Measurements from ENCODE around the gene TBCK.
"Not testable (repeated sequence)": the region's sequence is repeated elsewhere in the genome, so short reads cannot be mapped to it uniquely, and the experiment has no call there.

The TBCK gene

DNA sequence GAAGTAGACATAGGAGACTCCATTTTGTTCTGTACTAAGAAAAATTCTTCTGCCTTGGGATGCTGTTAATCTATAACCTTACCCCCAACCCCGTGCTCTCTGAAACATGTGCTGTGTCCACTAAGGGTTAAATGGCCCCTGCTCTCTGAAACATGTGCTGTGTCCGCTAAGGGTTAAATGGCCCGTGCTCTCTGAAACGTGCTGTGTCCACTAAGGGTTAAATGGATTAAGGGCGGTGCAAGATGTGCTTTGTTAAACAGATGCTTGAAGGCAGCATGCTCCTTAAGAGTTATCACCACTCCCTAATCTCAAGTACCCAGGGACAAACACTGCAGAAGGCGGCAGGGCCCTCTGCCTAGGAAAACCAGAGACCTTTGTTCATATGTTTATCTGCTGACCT, 5.8 kb upstream of the TBCK start:
- not testable (repeated sequence) for DNase-seq (ENCODE audit: low read depth in 2 of 3, low spot score in 1 of 3)

DNA sequence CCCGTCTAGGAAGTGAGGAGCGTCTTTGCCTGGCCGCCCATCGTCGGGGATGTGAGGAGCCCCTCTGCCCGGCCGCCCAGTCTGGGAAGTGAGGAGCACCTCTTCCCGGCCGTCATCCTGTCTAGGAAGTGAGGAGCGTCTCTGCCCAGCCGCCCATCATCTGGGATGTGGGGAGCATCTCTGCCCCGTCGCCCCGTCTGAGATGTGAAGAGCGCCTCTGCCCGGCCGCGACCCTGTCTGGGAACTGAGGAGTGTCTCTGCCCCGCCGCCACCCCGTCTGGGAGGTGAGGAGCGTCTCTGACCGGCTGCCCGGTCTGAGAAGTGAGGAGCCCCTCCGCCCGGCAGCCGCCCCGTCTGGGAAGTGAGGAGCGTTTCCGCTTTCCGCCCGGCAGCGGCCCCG, 5.2 kb upstream of the TBCK start:
- not testable (repeated sequence) for DNase-seq (ENCODE audit: low read depth in 2 of 3, low spot score in 1 of 3)

DNA sequence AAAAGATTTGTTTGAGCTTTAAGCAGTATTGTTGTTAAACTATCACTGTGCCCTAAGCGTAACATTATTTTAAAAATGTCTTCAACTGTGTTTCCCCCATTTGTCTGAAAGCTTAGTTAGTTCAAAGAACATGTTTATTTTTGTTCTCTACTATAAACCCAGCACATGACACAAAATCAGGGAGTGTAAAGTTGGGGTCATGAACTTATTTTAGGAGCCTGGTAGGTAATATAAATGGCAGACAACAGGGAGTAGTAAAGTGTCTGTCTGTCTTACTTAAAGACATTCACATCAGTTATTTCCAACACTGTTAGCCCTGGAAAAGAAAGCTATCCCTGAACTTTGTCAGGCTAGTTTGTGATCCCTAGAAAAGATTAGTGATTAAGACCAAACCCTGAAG, 4.2 kb upstream of the TBCK start:
- no peak for DNase-seq (ENCODE audit: low read depth in 2 of 3, low spot score in 1 of 3)

DNA sequence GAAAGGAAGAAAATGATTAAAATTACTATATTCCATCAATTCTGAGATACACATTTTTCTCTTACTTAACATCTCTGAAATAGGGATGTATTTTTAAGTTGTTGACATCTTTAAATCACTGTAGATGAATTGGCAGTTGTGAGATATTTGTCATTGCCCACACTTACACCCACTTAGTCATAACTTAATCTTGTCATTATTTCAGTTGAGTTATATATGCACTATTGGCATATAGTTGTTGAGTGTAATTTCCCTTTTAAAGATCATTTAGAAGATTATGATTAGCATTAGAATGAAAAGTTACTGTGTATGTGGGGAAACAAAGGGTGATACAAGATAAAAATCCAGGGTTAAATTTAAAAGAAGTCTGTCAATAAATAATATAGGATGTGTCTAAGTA, 2.5 kb upstream of the TBCK start:
- no peak for DNase-seq (ENCODE audit: low read depth in 2 of 3, low spot score in 1 of 3)

DNA sequence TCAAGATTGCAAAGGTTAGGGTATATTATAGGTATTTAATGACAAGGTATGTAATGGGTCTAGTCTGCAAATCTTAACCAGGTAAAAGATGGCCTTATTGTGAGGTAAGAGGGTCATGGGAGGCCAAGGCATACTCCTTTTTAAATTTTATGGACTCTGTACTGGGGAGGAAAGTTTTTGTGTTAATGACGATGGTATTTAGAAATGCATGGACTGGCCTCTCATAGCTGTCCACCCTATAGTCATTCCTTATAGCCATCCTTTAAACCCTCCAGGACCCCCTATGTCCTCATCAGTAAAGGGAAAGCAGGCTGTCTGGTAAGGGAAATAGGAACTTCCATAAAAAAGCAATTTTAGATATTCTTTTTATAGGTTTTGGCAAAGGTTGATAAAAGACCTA, 1.8 kb upstream of the TBCK start:
- no peak for DNase-seq (ENCODE audit: low read depth in 2 of 3, low spot score in 1 of 3)

DNA sequence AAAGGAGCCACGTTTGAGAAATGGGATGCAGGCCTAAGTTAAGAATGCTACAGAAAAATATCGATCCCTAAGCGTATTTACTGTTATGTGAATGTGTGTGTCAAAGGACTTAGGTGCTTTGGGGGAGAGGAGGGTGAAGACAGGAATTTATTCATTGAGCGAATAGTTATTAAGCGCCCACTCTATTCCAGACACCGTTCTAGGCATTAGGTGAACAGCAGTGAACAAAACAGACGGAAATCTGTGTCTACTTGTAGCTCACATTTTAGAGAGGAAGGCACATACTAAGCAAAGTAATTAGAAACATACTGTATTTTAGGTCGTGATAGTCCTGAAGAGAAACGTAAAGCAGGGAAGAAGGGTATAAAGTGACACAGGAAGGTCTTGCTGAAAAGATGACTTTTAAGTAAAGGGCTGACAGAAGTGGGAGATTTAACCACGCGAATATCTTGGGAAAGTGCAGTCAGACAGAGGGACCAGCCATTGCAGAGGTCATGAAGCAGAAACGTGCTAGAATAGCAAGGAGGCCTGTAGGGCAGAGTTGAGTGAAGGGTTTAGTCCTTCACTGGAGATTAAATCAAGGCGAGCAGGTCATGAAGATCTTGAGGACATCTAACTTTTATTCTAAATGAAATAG, 882 bp upstream of the TBCK start:
- no peak for DNase-seq (ENCODE audit: low read depth in 2 of 3, low spot score in 1 of 3)

DNA sequence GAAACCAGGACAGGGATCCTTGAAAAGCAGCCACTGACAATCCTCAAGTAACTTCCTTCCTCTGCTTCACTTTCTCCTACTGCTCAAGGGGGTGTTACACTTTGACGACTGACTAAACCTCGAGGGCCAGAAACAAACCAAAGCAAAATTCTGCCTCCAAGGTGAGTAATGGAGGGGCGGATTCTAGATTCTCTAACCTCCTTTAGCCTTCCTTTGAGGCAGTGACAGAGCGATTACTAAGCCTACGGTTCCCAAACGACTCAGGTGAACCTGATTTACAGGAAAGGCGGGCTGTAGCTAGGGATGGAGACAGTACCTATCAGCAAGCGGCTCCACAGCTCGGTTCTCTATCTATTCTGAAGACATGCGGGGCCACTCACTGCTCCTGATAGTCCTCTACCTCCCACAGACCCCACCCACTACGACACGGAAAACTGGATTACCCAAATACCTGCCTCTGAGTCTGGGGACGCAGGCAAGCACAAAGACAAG, 487 bp downstream of the TBCK start:
- peak; percentile 14 to 40 (median 31) for DNase-seq (ENCODE audit: low read depth in 2 of 3, low spot score in 1 of 3)

DNA sequence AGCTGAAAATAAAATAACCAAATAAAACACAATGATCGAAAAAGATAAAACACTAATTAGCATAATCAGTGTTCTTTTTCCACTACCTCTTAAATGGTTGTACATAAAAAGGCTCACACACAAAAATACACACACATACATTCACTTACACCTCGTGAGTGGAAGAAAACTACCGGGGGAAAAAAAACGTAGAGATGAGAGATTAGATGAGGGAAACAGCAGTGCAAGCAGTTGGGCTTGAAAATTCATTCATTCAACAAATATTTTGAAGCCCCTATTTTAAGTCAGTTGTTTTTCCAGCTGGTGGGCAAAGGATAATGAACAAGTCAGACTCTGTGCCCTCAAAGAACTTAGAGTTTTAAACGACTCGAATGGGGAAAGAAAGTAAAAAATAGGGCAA, 1.0 kb downstream of the TBCK start:
- no peak for DNase-seq (ENCODE audit: low read depth in 2 of 3, low spot score in 1 of 3)

DNA sequence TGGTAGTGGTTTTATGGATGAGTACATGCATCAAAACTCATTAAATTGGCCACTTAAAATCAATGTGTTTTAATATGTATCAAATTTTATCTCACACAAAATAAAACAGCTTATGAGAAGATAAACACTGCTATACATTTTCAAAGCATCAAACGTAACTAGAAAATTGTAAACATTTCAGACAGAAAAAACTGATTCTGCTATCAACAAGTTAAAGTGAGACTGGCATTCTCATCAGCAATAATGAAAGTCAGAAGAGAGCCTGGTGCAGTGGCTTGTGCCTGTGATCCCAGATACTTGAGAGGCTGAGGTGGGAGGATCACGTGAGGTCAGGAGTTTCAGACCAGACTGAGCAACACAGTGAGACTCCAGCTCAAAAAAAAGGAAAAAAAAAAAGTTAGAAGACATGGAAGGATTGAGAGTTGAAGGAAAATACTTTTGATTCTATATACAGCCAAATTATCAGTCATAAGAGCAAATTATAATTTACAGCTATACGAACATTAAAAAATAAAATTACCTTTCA, 2.9 kb downstream of the TBCK start:
- DNase-seq (ENCODE audit: low read depth in 2 of 3, low spot score in 1 of 3) = no peak

DNA sequence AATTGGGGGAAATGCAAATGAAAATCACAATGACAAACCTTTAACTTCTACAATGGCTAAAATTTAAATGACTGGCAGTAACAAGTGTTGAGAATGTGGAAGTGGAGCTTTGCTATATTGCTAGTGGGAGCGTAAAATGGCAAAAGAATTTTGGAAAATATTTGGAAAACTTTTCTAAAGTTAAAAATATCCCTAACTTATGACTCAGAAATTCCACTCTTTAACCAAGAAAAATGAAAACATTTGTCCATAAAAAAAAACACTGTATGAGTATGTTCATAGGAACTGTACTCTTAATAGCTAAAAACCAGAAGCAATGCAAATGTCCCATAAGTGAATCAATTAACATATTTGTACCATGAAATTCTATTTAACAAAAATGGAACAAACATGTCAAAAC, 3.6 kb downstream of the TBCK start:
- no peak for DNase-seq (ENCODE audit: low read depth in 2 of 3, low spot score in 1 of 3)

DNA sequence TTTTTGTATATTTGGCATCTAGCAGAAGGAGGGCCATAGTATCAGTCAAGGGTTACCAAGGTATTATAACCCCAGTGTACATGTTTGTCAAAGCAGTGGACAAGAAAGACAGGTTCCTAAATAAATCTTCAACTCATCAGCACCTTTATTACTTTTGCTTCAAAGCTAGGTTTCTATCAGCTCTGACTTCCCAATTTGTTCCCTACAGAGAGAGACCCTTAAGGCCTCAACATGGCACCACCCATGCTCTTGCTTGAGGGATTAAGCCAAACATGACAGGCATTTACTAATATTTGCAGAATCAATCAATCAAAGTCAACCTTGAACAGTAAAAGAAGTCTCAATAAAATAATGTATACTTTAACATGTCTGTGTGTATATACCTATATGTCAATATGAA, 9.4 kb downstream of the TBCK start:
- DNase-seq (ENCODE audit: low read depth in 2 of 3, low spot score in 1 of 3) = no peak

DNA sequence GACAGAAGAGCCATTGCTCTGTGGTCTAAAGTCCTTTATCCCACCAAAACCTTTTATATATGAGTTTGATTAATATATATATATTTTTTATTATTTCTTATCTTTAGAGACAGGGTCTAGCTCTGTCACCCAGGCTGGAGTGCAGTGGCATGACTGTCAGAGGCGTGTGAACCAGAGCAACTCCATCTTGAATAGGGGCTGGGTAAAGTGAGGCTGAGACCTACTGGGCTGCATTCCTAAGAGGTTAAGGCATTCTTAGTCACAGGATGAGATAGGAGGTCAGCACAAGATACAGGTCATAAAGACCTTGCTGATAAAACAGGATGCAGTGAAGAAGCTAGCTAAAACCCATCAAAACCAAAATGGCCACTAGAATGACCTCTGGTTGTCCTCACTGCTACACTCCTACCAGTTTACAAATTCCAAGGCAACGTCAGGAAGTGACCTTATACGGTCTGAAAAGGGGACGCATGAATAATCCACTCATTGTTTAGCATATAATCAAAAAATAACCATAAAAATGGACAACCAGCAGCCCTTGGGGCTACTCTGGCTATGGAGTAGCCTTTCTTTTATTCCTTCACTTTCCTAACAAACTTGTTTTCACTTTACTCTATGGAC, 10.5 kb downstream of the TBCK start:
- DNase-seq (ENCODE audit: low read depth in 2 of 3, low spot score in 1 of 3) = no peak

DNA sequence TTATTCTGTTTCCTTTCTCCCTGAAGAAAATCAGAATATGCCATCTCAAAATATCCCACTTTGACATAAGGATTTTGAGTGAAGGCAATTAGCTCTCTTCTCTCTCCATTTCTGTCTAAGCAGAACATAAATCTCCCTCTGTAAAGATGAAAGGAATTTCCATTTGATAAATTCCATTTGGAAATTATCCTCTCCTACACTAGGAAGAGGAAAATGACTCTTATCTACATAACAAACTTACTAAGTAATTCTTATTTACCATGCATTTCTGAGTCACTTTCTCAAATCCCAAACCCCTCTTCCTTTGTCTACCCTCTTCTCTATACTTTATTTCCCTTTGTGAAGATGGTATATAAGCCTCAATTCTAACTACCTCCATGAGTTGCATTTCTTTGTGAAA, 11.4 kb downstream of the TBCK start:
- DNase-seq (ENCODE audit: low read depth in 2 of 3, low spot score in 1 of 3) = no peak

DNA sequence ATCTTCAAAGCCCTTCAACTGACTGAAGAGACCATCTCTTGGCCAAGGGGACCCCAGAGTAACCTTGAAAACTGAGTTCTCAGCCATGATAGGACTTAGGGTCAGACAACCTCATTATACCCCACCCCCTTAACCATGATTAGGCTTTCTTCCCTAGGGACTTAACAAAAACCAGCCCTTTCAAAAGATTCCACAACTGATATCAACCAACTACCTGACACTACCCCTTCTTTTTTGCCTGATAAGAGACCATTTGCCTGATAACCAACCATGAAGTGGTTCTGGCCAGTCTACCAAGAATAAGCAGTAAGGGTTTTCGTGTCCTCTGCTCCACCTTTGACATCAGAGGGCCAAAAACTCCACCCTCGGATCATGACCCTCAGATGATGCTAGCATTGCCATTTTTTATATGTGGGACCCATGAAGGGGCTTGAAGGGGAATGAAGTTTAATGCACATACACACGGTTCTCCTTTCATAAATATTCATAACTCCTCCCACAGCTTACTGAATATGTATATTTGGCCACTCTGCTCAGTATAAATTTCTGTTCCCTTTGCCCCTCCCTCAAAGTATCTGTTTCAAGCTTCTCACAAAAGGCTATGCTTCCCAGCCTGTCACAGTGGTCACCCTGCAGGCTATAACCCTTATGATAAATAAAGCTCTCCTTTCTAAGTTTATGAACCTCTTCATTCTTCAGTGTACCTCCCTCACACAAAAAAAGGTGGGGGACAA, 12.3 kb downstream of the TBCK start:
- no peak for DNase-seq (ENCODE audit: low read depth in 2 of 3, low spot score in 1 of 3)

DNA sequence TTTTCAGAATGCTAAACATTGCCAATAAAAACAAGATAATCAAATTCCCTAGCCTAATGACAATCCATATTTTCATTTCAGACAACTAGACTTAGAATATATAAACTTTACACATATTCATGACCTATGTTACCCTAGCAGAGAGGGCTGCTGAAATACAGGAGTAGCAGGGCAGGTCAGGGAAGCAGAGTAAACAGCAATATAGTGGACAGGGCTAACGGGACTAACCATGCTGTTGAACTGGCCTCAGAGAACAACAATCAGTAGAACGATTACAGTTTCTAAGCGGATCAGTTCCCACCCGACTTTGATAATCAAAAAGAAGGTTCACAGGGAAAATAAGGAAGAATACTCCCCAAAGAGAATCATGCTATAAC, 14.0 kb downstream of the TBCK start:
- no peak for DNase-seq (ENCODE audit: low read depth in 2 of 3, low spot score in 1 of 3)

DNA sequence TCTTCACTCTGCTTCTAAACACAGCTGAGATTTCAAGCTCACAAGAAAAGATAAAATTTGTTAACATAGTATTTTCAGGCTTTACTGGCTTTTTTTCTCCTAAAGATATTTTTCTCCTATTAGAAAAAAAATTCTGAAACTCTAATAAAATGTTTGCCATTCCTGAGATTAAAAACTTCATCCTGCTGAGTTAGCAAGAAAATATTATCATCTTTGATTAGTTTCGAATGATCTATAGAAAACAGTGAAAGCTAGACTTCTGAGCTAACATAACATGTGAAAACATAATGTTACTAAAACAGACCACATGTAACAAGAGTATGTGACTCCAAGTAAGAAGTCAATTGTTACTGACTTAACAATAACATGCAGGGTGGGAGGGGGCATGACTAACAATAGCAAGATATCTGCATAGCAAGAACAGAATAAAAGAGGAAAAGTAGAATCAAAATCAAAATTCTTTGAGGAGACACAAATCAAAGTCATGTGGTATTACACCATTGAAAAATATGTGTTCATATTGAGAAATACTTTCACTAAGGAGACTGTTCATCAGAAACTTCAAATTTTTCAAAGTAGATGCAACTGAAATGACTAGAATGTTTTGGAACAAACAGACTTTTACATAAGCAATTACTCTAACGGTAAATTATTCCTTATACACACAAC, 14.5 kb downstream of the TBCK start:
- no peak for DNase-seq (ENCODE audit: low read depth in 2 of 3, low spot score in 1 of 3)

DNA sequence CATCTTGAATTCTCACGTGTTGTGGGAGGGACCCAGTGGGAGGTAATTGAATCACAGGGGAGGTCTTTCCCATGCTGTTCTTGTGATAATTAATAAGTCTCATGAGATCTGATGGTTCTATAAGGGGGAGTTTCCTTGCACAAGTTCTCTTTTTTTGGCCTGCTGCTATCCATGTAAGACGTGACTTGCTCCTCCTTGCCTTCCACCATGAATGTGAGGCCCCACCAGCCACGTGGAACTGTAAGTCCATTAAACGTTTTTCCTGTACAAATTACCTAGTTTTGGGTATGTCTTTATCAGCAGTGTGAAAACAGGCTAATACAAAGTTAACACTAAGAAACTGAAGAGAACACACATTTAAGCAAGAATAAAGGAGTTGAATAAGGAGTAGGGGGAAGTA, 16.0 kb downstream of the TBCK start:
- no peak for DNase-seq (ENCODE audit: low read depth in 2 of 3, low spot score in 1 of 3)

DNA sequence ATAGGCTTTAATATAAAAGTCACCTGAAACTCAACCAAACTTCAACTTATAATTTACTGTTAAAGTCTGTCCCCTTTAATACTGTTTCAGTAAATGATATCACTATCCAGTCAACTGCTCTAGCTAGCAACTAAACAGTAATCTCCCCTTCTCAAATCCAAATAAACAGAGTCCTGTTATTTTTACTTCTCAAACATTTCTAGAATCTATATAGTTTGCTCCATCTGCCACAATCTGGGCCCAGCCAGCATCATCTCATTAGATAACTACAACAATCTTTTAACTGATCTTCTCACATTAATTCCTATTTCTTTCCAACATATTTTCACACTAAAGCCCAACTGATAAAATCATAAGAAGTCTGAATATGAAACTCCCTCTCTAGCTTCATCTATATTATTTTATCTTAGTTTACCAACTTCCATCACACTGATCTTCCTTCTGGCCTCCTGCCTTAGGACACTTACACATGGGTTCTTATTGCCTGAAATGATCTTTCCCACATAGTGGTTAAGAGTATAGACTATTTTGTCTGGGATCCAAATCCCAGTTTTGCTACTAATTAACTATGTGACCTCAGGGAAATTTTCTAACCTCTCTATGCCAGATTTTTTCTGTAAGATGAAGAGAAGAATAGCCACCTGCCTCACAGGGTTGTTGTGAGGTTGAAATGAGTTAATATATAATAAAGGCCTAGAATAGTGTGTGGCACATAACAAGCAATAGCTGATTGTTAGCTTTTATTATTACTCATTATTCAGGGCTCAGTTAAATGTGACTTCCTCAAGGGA, 18.6 kb downstream of the TBCK start:
- no peak for DNase-seq (ENCODE audit: low read depth in 2 of 3, low spot score in 1 of 3)

DNA sequence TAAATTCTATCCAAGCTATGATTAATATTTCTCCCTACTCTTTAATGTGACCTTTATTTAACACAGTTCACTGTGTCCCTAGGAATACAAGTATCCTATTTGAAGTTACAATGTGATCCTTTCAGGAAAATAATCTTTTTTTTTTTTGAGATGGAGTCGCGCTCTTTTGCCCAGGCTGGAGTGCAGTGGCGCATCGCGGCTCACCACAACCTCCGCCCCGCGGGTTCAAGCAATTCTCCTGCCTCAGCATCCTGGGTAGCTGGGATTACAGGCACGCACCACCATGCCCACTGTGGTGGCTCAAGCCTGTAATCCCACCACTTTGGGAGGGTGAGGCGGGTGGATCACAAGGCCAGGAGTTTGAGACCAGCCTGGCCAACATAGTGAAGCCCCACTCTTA, 21.9 kb downstream of the TBCK start:
- no peak for DNase-seq (ENCODE audit: low read depth in 2 of 3, low spot score in 1 of 3)

DNA sequence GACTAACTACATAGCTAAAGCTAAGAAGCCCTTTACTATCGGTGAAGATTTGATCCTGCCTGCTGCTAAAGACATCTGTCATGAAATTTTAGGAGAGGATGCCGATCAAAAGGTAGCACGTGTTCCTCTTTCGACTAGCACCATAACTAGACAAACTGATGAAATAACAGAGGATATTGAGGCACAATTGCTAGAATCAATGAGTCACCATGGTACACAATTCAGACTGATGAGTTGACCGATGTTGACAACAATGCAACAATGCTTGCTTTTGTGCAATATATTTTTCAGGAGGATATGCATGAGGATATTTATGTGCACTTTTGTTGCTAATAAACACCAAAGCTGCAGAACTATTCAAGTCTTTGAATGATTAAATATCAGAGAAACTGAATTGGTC, 24.3 kb downstream of the TBCK start:
- no peak for DNase-seq (ENCODE audit: low read depth in 2 of 3, low spot score in 1 of 3)

DNA sequence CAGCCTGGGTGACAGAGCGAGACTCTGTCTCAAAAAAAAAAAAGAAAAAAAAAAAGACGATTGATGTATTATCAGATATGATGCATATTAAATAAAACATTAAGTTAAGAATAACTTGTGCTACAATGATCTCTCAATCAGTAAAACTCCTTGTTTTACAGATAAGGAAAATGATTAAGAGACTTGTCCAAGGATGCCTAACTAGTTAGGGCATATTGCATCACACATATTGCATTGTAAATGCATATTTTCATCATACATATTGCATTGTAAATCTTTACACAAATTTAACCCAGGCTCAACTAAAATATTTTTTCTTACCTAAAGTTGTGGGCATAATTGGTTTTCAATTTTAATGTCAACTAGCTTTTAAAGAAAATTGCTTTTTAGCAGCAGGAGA, 26.3 kb downstream of the TBCK start:
- DNase-seq (ENCODE audit: low read depth in 2 of 3, low spot score in 1 of 3) = no peak

Measured in stimulated activated CD4-positive, alpha-beta T cell treated with anti-CD3 and anti-CD28 coated beads, Interleukin-12 subunit alpha, Interleukin-12 subunit beta, amount 100 ng/mL, for 48 hours (primary cell).